HS-27A (cell line): Measurements from ENCODE around the gene CCDC148.

Experiments
- DNase-seq: peaks from one replicate; pipeline ENCODE4 v3.0.0-alpha.2; 2012; ENCODE audit warnings: low read depth, missing footprints

Gene CCDC148

DNA sequence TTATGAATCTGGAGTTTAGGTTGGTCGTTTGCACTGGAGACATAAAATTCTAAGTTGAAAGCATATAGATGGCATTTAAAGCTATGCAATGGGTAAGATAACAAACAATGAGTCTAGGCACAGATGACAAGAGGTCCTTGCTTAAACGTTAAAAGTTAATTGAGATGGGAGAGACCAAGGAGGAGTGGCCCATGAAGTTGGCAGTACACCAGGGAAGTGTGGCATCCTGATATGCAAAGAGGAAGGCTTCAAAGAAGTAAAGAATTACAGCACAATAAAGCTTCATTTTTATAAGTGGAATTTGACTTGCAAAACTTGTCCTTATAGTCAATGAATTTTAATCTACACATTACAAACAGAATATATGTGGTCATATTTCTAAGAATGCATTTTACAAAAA is 331.7 kb downstream of the CCDC148 start:
- no peak for DNase-seq
